Kasumi-1 (cell line): Measurements from ENCODE around the gene GPR6.

Experiments
- DNase-seq, 2 experiments: peaks; one replicate each; lab custom pipeline; 2025; lab: John Stamatoyannopoulos, UW

Gene GPR6

GRCh38 chr6:109999740-110000139 is 21.6 kb downstream of the GPR6 start:
- no peak for DNase-seq

DNA sequence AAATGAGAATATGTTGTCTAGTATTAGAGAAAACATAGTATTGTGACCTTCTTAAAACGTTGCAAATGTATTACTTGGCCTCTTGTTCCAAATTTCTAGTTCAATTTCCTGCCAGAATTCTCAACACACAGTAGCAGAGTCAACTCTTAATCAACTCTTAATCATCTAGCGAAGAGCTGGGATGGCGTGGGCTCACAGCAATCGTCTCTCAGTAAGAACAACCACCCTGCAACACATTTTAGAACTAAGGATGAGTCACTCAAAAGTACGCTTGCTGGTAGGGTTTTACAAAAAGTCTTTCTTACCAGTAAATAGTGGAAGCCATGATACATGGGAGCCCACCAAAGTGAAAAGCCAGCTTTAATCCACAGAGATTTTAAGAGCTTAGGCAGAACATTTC is 24.6 kb downstream of the GPR6 start:
- no peak for DNase-seq

DNA sequence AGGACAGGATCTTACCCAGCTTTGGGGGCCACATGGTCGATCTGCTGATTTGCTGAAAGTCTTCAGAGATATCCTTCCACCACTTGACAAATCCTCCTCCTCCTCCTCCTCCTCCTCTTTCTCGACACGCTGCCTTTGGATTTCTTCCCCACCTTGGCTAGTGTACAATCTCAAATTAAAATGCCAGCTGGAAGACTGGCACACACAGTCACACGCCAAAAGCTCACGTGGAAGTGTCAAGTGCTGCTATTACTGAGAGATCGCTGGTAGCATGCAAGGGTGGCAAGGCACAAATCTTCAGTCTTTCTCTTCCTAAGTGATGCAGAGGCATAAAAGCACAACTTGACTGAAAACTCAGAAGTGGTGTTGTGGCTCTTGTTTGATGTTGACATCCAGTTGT is 35.3 kb downstream of the GPR6 start:
- no peak for DNase-seq

DNA sequence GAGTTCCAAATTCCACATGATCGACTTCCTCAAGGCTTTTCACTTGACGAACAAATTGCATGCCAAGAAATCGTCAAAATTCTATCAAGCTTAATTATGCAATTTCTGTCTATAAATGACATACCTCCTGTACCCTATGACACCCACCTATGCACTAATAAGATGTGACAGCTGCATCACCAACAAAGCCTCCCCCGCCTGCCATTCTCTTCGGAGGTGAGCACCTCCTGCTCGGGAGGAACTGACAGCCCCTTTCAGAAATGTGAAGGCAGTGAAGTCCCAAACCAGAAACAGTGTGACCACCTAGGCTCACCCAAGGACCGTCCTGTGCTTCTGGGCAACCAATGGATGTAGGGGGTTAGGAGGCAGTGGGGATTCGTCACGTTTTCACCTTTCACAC is 37.1 kb downstream of the GPR6 start:
- no peak for DNase-seq

DNA sequence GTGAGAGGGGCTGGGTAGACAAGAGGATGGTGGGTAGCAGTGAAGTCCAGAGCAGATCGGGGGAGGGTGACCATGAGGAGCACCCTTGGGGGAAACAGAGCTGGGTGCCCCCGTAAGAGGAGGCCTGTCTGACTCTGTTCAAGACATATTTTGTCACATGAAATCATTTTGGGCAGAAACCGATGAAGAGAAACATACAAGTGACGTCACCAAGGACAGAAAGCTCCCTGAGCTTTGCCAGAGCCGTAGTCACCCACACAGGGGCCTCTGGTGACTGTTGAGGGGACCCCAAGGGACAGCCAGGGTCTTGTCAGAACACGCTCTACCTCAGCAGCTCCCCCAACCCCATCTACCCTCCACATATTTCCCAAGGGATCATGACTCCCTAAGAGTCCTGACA is 39.2 kb downstream of the GPR6 start:
- no peak for DNase-seq

DNA sequence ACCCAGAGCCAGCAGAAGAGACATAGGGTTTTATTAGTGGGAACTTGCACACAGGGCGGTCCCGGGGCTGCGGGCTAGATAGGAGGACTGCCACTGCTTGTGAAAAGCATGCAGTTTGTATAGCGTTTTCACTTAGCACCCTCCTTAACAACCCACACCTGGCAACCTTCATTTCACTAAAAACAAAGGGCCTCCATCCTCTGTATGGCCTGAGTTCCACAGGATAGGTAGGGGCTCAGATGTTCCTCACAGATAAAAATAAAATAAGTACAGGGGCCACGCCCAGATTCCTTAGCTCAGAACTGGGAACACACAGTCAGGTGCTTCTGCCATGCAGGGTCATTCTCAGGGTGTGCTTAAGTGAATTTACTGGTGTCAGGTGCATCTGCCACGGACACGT is 39.8 kb downstream of the GPR6 start:
- DNase-seq: no peak

GRCh38 chr6:110018486-110018885 is 40.4 kb downstream of the GPR6 start:
- DNase-seq: no peak

GRCh38 chr6:110020888-110021287 is 42.8 kb downstream of the GPR6 start:
- DNase-seq: peak; percentile 95

DNA sequence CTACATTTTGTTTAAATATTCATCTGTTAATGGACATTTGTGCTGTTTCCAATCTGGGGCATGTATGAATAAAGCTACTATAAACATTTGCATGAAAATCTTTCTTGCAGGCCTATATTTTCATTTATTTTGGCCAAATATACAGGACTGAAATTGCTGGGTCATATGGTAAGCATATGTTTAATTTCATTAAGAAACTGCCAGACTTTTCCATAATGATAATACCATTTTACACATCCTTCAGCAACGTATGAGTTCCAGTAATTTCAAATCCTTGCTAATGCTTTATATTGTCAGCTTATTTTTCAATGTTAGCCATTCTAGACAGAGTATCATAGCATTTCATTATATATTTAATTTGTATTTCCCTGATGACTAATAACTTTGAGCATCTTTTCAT is 51.0 kb downstream of the GPR6 start:
- no peak for DNase-seq
